Measurements from ENCODE around the gene YY1.

- TF ChIP-seq CTCF (IDR thresholded peaks at IDR 0.05; ENCODE audit: low read depth, low read length) = no peak
- TF ChIP-seq POLR2A (IDR thresholded peaks at IDR 0.05; ENCODE audit: extremely low read depth, insufficient read length) = no peak
- TF ChIP-seq MAX (IDR thresholded peaks at IDR 0.05; ENCODE audit: low read depth, low read length) = no peak
Measured at GRCh38 chr14:100320157-100320856, 81.4 kb downstream of the YY1 start.
